GM21825 (cell line): ENCODE data around the gene GMDS.

Experiments
- ATAC-seq: cut with Tn5 transposase; IDR thresholded peaks from one replicate; pipeline ENCODE4 v1.9.1; 2021; ENCODE audit warnings: mild to moderate bottlenecking, moderate library complexity; ENCODE audit not compliant: unreplicated experiment

Gene GMDS

GRCh38 chr6:1952740-1953360 is 292.6 kb downstream of the GMDS start:
- ATAC-seq = no peak

DNA sequence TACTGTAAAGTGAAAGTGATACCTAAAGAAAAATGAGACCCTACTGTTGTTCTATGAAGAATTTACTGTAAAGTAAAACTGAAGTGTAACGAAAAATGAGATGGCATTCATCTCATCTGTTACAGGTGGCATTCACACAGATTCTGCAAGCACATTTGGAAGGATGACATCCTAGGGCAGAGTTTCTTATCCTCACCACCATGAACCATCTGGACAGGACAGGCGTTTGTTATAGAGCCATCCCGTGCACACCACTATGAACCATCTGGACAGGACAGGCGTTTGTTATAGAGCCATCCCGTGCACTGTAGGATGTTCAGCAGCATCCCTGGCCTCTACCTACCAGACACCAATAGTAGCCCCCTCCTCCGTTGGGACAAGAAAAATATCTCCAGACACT is 294.8 kb downstream of the GMDS start:
- ATAC-seq = no peak

GRCh38 chr6:1949538-1949937 is 295.9 kb downstream of the GMDS start:
- no peak for ATAC-seq

DNA sequence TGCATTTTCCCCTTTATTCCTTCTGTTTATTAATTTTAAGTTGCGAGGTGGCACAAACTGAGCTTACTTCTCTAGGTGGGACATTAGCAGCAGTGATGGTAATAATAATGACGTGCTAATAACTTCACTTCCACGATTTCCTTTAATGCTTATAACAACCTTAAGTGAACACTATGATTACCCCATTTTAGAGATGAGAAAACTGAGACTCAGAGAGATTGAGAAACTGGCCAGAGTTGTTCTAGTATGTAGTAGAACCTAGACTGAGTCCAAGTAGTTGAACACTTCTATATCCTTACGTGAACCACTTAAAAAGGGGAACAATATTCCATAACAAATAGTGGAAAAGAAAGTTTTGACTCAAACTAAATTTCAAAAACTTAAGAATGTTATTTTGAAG is 297.5 kb downstream of the GMDS start:
- ATAC-seq = no peak

DNA sequence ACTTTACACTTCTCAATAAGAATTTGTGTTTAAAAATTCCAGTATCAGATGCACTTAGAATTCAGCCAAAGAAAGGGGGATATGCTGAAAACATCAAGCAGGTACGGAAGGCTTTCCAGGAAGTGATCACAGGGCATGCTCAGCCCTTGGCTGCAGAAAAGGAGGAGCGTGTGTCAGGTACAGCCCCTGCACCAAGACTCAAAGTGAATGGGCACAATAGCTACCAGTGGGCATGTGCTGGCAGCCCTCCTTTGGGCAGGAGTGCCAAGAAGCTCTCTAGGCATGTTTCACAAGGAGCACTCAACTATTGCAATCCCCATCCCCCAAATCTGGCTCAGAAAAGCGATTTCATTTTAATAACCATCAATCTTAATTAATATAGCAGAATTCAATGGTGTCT is 298.8 kb downstream of the GMDS start:
- no peak for ATAC-seq

DNA sequence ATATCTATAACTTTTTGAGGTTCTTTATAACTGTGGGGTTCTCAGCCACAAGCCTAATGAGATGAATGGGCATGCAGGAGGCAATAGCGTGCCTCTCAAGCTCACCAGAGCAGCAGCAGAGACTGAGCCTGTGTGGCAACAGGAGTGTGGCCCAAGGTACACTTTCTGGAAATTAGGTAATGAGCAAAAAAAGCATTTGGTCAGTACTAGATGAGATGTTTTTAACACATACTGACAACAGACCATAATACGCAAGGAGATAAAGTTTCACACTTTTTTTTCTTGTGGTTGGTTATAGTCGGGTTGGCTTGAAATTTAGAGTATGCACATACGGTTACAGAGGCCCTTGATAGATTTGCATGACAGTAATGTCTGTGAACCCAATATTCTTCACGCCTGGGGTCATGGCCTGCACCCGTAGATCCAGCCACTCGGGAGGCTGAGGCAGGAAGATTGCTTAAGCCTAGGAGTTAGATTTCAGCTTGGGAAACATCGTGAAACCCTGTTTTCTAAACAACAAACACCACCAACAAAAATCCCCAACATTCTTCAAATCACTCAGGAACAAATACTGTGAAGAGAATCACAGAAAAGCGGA is 300.1 kb downstream of the GMDS start:
- no peak for ATAC-seq

GRCh38 chr6:1942834-1943233 is 302.6 kb downstream of the GMDS start:
- no peak for ATAC-seq

GRCh38 chr6:1941534-1941933 is 303.9 kb downstream of the GMDS start:
- ATAC-seq = no peak

- ATAC-seq = peak; percentile 50
These were observed 305.0 kb downstream of the GMDS start for GRCh38 chr6:1940381-1940780.

- no peak for ATAC-seq
These were observed 312.1 kb downstream of the GMDS start for GRCh38 chr6:1933292-1933691.

DNA sequence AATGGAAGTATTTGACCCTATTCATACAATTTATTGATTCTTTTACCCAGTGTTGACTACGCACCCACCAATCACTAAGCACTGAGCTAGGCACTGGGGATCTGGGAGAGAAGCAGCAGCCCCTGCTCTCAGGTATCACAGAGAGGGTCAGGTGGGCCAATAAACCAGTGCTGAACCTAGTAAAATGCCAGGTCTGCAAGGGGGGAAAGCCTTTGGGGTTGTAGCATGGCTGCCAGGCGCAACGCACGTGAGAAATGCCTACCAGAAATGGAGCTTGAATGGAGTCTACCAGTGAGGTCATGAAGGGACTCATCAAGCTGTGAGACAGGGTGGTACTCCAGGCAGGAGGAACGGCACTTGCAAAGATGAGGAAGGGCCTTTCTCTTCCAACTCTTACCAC is 313.6 kb downstream of the GMDS start:
- ATAC-seq = no peak

DNA sequence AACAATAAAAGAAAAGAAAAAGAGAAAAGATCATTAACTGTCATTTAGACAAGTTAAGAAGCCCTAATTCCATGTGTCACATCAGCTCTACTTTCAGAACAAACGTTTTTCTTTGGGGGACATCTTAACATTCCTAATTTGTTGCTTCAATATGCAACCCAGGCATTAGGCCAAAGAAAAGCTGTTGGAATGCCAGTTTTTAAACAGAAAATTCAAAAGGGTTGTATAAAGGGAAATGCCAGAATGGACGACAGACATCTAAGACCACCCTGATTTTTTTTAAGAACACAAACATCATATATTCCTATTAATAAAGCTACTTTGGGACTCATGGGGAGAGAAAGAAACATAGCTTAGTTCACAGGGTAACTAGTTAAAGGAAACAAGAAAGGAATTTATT is 315.0 kb downstream of the GMDS start:
- no peak for ATAC-seq

- ATAC-seq = no peak
These were observed 315.5 kb downstream of the GMDS start for GRCh38 chr6:1929931-1930330.

GRCh38 chr6:1925743-1926430 is 319.5 kb downstream of the GMDS start:
- ATAC-seq = no peak

- ATAC-seq = no peak
These were observed 322.0 kb downstream of the GMDS start for GRCh38 chr6:1923449-1923848.

- ATAC-seq = no peak
These were observed 327.6 kb downstream of the GMDS start for GRCh38 chr6:1917626-1918371.

DNA sequence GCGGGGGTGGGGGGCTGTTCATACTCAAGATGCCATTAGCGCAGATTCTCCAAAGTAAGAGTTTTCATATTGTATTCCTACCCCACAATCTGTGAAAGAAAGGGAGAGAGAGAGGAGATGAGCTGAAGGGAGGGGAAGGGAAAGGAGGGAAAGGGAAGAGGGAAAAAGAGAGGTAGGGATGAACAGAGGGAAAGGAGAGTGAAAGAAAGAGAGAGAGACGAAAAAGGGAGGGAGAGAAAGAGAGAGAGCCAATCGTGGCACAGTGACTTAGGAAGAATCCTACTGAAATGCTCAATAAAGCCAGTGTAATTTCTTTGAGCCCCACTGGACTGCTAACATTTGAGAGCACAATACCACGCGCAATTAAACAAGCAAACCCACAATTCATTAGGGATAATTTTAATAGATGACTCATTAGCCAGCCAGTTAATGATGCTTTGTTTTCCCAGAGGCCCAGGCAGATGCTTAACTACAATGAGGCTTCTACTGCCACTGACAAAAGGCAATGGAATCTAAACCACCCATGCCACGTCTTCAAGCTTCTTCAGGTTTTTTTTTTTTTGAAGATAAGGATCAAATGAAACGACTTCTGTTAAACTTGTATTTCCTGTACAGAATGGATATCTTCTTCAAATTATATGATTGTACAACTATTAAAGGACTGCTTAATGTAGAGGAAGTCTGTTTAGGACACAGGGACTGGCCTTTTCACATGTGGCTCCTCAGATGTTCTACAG is 328.9 kb downstream of the GMDS start:
- no peak for ATAC-seq

DNA sequence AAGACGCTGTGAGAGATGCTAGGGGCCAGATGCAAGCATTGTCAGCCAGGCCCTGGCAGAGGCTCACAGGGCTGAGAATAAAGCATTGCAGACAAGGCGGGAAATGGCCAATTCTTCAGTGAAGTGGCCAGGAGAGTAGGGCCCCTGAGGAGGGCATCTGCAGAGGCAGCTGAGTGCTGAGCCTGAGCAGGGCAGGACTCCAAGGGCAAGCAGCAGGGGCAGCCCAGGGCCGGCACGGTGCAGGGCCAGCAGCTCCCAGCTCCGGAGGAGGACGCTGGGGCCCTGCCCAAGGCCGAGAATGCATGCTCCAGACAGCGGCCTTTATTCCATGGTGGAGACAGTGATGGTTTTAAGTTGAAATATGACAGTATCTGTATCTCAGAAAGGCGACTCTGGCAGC is 330.2 kb downstream of the GMDS start:
- no peak for ATAC-seq

GRCh38 chr6:1913577-1913976 is 331.8 kb downstream of the GMDS start:
- no peak for ATAC-seq

DNA sequence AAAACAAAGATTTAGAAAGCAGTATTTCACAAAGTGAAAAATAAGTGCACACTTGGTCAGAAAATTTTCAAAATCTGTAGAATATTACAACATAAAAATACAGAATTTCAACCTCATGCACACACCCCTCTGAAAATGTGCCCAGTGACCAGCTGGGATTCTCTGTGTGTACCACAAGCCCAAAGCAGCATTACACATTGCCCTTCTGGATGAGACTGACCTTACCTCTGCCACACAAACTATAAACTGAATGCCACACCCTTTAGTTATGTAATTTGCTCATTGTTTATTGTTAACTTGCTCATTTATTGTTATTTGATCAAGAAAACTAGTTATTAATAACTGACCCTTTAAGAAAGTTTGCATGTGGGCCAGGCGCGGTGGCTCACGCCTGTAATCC is 332.7 kb downstream of the GMDS start:
- no peak for ATAC-seq

DNA sequence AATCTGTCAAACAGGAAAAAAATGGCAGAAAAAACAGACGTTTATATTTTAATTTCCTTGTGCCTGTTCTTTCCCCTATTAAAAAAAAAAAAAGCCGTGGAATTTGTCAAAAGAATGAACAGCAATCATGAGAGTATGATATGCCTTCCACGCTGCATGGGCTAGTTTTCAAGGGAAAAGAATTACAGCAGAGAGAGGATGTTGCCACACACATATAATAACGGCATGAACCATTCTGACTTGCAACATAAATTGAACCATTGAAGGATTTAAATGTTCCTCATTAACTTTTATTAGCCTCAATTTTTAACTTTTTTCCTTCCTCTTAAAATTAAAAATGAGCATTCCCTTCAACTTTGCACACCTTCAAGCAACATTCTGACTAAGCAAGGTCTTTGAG is 333.9 kb downstream of the GMDS start:
- ATAC-seq = no peak
